ENCODE results near the gene MRPL3. TPM values are rescaled to one million over a fixed set of nuclear protein-coding genes. Genes with fewer than 3 reads are reported as not detected.
A peak's percentile ranks its signal among the peaks of the same experiment; 100 is the strongest.

Gene MRPL3
- total and polyA plus RNA-seq, 4 donors: 58.8 to 99.7 (median 72.6) TPM

DNA sequence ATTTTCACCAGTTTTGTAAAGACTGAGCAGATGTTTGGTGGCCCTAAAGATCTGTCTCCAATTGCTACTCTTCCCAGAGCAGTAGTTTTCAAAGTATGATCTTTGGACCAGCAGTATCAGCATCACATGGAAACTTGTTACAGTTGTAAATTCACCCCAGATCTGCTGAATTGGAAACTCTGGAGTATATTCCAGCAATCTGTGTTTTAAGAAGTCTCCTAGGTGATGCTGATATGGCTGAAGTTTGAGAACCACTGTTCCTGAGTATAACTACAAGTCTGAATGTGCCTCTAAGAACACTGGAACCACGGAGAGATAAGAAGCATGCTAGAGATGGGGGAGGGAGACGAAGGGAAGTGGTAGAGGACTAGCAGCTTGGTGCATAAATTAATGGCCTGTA lies 75.5 kb downstream of the MRPL3 start:
- H3K4me1 ChIP-seq (ENCODE audit: control insufficient read depth in 5 of 5, insufficient read depth in 5 of 5, low read length in 5 of 5): no peaks in the 10 kb centered on the region
- H3K36me3 ChIP-seq (ENCODE audit: control insufficient read depth in 4 of 4, insufficient read depth in 4 of 4, low read length in 4 of 4): no peaks in the 10 kb centered on the region
- no peak overlapping the region for H3K27ac ChIP-seq (ENCODE audit: low read depth in 1 of 2, low read length in 1 of 2)
- H3K27me3 ChIP-seq (ENCODE audit: control insufficient read depth in 3 of 3, insufficient read depth in 3 of 3, low read length in 2 of 3): no peaks in the 10 kb centered on the region
- no peaks in the 10 kb centered on the region for H3K9me3 ChIP-seq (ENCODE audit: control insufficient read depth in 4 of 4, insufficient read depth in 3 of 4, low read length in 3 of 4)
- no peak overlapping the region for H3K9ac ChIP-seq (ENCODE audit: insufficient read depth in 1 of 2, low read length in 2 of 2)
- peak in 1 of 3 donors; percentile 0 for DNase-seq
- no peak for ATAC-seq (ENCODE audit: insufficient read depth, low FRiP score)
- H3K4me3 ChIP-seq: no peak overlapping the region
- 51 to 57% methylated on average over 2 of the region's 2 CpGs for WGBS, 2 donors
- no peak for TF ChIP-seq CTCF (IDR thresholded peaks at IDR 0.05; ENCODE audit: control extremely low read depth, extremely low read depth)

DNA sequence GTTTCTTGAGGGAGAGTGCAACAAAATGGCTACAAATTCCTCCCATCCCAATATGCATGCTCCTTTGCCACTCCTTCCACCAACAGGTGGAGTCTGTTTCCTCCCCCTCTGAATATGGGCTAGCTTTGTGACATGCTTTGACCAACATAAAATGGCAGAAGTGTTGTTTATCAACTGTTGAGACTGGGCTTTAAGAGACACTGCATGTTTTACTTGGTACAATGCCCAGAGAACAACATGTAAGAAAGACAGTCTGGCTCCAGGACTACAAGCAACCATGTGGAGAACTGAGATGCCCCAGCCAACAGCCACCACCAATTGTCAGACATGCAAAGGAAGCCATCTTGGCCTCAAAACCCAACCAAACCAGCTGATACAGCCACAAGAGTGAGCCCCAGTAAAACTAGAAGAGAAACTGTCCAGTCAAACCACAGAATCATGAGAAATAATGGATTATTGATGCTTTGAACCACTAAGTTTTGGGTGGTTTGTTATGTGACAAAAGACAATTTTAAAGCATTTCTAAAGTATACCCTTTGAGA lies 80.7 kb downstream of the MRPL3 start:
- no peak overlapping the region for H3K9ac ChIP-seq (ENCODE audit: insufficient read depth in 1 of 2, low read length in 2 of 2)
- H3K27me3 ChIP-seq (ENCODE audit: control insufficient read depth in 3 of 3, insufficient read depth in 3 of 3, low read length in 2 of 3): no peaks in the 10 kb centered on the region
- ATAC-seq (ENCODE audit: insufficient read depth, low FRiP score): no peak
- no peak overlapping the region for H3K4me3 ChIP-seq
- no peaks in the 10 kb centered on the region for H3K9me3 ChIP-seq (ENCODE audit: control insufficient read depth in 4 of 4, insufficient read depth in 3 of 4, low read length in 3 of 4)
- no peaks in the 10 kb centered on the region for H3K4me1 ChIP-seq (ENCODE audit: control insufficient read depth in 5 of 5, insufficient read depth in 5 of 5, low read length in 5 of 5)
- no peak for DNase-seq
- H3K36me3 ChIP-seq (ENCODE audit: control insufficient read depth in 4 of 4, insufficient read depth in 4 of 4, low read length in 4 of 4): no peaks in the 10 kb centered on the region
- TF ChIP-seq CTCF (IDR thresholded peaks at IDR 0.05; ENCODE audit: control extremely low read depth, extremely low read depth): no peak
- H3K27ac ChIP-seq (ENCODE audit: low read depth in 1 of 2, low read length in 1 of 2): no peak overlapping the region

- H3K27ac ChIP-seq (ENCODE audit: low read depth in 1 of 2, low read length in 1 of 2): no peak overlapping the region
- no peak overlapping the region for H3K4me3 ChIP-seq
- H3K27me3 ChIP-seq (ENCODE audit: control insufficient read depth in 3 of 3, insufficient read depth in 3 of 3, low read length in 2 of 3): no peaks in the 10 kb centered on the region
- DNase-seq (no peak), ATAC-seq (ENCODE audit: insufficient read depth, low FRiP score) (no peak)
- no peaks in the 10 kb centered on the region for H3K9me3 ChIP-seq (ENCODE audit: control insufficient read depth in 4 of 4, insufficient read depth in 3 of 4, low read length in 3 of 4)
- H3K36me3 ChIP-seq (ENCODE audit: control insufficient read depth in 4 of 4, insufficient read depth in 4 of 4, low read length in 4 of 4): no peaks in the 10 kb centered on the region
- H3K9ac ChIP-seq (ENCODE audit: insufficient read depth in 1 of 2, low read length in 2 of 2): no peak overlapping the region
- 84 to 88% methylated on average over 1 of the region's 1 CpG for WGBS, 2 donors
- H3K4me1 ChIP-seq (ENCODE audit: control insufficient read depth in 5 of 5, insufficient read depth in 5 of 5, low read length in 5 of 5): no peaks in the 10 kb centered on the region
- TF ChIP-seq CTCF (IDR thresholded peaks at IDR 0.05; ENCODE audit: control extremely low read depth, extremely low read depth): no peak
Observed at GRCh38 chr3:131421301-131421700, 81.5 kb downstream of the MRPL3 start.

DNA sequence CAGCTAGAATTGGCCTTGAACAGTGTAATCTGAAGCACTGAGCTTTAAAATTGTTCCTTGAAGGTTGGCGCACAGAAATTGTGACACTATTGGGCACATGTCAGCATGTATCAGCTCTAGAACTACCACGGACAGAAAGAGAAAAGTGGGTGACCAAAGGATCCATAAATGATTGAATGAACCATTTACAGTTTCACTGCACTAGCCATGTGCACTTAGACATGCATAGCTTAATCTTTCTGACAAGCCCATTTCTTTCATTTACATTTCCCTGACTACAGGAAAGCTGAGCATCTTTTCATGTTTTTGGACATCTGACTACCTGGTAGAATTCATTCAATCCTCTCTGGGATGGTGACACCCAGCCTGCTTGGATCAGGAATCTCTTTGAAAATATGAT lies 85.0 kb downstream of the MRPL3 start:
- ATAC-seq (ENCODE audit: insufficient read depth, low FRiP score) (no peak), DNase-seq (no peak)
- H3K9me3 ChIP-seq (ENCODE audit: control insufficient read depth in 4 of 4, insufficient read depth in 3 of 4, low read length in 3 of 4): no peaks in the 10 kb centered on the region
- no peak overlapping the region for H3K9ac ChIP-seq (ENCODE audit: insufficient read depth in 1 of 2, low read length in 2 of 2)
- TF ChIP-seq CTCF (IDR thresholded peaks at IDR 0.05; ENCODE audit: control extremely low read depth, extremely low read depth): no peak
- no peaks in the 10 kb centered on the region for H3K36me3 ChIP-seq (ENCODE audit: control insufficient read depth in 4 of 4, insufficient read depth in 4 of 4, low read length in 4 of 4)
- no peaks in the 10 kb centered on the region for H3K4me1 ChIP-seq (ENCODE audit: control insufficient read depth in 5 of 5, insufficient read depth in 5 of 5, low read length in 5 of 5)
- WGBS, 2 donors: 91 to 93% methylated on average over 2 of the region's 2 CpGs
- H3K27ac ChIP-seq (ENCODE audit: low read depth in 1 of 2, low read length in 1 of 2): no peak overlapping the region
- no peak overlapping the region for H3K4me3 ChIP-seq
- no peaks in the 10 kb centered on the region for H3K27me3 ChIP-seq (ENCODE audit: control insufficient read depth in 3 of 3, insufficient read depth in 3 of 3, low read length in 2 of 3)
